Measurements from ENCODE around the gene ARHGAP40. TPM values are rescaled to one million over a fixed set of nuclear protein-coding genes. Genes with fewer than 3 reads are reported as not detected.

Gene ARHGAP40
- total and polyA plus RNA-seq, 2 of the 13 experiments (the other 11 are each of a cell fraction or from before 2014, with no cell fraction given) = 0.75 to 2.1 TPM

GRCh38 chr20:38601216-38602184, at the start of gene ARHGAP40 (continued):
- TF ChIP-seq ZNF605 (CRISPR knock-in tag; IDR thresholded peaks at IDR 0.05) (peak; percentile 36; the same call in 1 of the 2 replicates), SRY (CRISPR knock-in tag; IDR thresholded peaks at IDR 0.05) (peak; percentile 77; the same call in 1 of the 2 replicates), THAP8 (CRISPR knock-in tag; IDR thresholded peaks at IDR 0.05; ENCODE audit: borderline replicate concordance) (no peak; the same call in 1 of the 2 replicates), GPBP1L1 (CRISPR knock-in tag; IDR thresholded peaks at IDR 0.05) (no peak), TFDP1 (CRISPR knock-in tag; IDR thresholded peaks at IDR 0.05; ENCODE audit: borderline replicate concordance) (no peak), TEF (CRISPR knock-in tag; IDR thresholded peaks at IDR 0.05) (no peak), SMAD9 (CRISPR knock-in tag; IDR thresholded peaks at IDR 0.05) (no peak), ZFX (CRISPR knock-in tag; IDR thresholded peaks at IDR 0.05; ENCODE audit: low read depth) (peak; percentile 62), KDM1A (CRISPR knock-in tag; IDR thresholded peaks at IDR 0.05) (peak; percentile 73; the same call in 1 of the 2 replicates), ZNF354B (CRISPR knock-in tag; IDR thresholded peaks at IDR 0.05) (no peak), RNF219 (CRISPR knock-in tag; IDR thresholded peaks at IDR 0.05) (no peak), ZNF597 (CRISPR knock-in tag; IDR thresholded peaks at IDR 0.05) (peak; percentile 42; the same call in 1 of the 2 replicates), ZNF253 (CRISPR knock-in tag; IDR thresholded peaks at IDR 0.05; ENCODE audit: borderline replicate concordance) (no peak), RELA (CRISPR knock-in tag; IDR thresholded peaks at IDR 0.05) (no peak), FOXC1 (CRISPR knock-in tag; IDR thresholded peaks at IDR 0.05; ENCODE audit: borderline replicate concordance) (no peak), FOXP1 (IDR thresholded peaks at IDR 0.05) (no peak), FOXP1 (CRISPR knock-in tag; IDR thresholded peaks at IDR 0.05) (no peak), ZNF331 (CRISPR knock-in tag; IDR thresholded peaks at IDR 0.05) (no peak), ZMAT5 (CRISPR knock-in tag; IDR thresholded peaks at IDR 0.05; ENCODE audit: borderline replicate concordance, low read depth) (no peak), MTA1 (CRISPR knock-in tag; IDR thresholded peaks at IDR 0.05; ENCODE audit: borderline replicate concordance) (no peak), ZIK1 (CRISPR knock-in tag; IDR thresholded peaks at IDR 0.05; ENCODE audit: borderline replicate concordance, low read depth) (no peak)
